GM19043 (cell line): Measurements from ENCODE around the gene DCLK2.

ENCODE experiments used
- ATAC-seq: cut with Tn5 transposase; IDR thresholded peaks from one replicate; pipeline ENCODE4 v1.9.1; 2021; ENCODE audit warnings: low read depth; ENCODE audit not compliant: unreplicated experiment

The DCLK2 gene

DNA sequence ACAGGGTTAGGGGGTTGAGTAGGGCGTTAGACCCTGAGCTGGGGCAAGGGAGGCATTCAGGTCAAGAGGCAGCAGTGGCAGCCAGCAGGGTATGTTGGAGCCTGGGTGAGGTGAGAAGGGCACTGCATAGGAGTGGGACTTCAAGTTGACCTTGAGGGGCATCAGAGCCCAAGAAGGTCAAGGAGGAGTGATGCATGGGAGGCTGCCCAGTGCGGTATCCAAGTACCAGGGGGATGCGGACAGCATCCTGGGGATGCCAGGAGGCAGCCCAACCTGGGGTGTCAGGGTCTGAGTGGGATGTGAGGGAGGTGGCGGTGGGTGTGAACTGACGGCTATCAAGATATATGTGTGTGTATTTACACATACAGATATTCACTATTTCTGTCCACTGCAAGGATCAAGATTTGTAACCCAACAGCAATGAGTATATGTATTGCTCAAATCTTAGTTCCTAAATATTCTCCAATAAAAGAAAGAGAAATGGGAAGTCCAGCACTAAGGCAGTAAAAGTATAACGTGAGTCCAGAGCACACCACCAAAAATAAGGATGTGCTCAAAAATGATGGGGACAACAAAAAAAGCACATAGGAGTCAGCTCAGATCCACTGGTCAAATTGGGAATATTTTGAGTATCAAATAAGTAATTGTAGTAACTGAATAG lies 9.8 kb upstream of the DCLK2 start:
- no peak for ATAC-seq

DNA sequence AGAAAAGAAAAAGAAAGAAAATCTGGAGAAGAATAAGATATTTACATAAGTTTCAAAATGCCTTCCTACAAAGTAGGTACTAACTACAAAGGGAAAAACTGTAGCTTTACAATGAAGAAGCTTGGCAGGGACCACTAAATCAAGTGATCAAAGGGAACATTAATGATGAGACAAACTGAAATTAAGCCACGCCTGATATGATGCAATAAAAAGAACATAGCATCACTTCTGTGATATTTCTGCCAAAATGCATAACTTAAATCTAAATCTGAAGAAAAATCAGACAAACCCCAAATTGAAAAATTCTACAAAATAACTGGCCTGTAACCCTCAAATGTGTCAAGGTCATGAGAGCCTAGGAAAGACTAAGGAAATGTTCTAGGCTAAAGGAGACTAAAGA lies 8.9 kb upstream of the DCLK2 start:
- no peak for ATAC-seq

DNA sequence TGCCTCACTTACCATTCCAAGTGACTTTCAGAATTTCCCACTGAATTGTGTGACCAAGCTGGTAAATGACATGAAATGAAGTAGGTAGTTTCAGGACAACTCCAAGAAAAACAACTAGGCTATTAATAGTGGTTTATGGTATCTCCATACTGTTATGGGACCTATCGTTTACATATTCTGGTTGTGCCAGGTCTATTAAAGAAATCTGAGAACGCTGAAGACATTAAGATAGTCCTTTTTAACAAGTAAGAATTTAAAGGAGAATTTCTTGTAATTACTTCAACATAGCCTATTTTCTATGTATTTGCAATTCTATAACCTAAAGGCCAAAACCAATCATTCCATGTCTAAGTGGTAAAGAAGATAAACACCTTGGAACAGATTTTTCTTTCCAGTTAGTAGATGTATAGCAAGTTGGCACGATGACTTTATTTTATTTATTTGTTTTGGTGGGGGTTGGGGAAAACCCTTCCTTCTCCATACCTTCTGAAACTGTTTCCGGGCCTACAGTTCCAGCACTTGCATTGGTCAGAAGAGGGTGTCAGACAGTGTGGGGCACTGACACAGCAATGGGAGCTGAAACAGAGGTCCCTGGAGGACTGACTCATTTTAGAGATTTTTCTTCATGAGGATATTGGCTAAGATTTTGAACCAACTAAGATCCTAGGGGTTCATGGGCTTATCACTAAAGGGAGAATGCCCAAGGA lies 7.6 kb upstream of the DCLK2 start:
- ATAC-seq = no peak

DNA sequence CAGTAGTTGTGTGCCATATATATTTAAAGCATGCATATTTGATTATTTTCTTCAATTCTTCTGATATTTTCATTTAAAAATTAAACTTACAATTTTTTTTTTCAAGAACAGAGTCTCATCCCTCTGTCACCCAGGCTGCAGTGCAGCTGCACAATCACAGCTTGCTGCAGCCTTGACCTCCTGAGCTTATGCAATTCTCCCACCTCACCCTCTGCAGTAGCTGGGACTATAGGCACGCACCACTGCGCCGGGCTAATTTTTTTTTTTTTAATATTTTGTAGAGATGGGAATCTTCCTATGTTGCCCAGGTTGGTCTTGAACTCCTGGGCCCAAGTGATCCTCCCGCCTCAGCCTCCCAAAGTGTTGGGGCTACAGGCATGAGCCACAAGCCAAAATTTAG lies 5.8 kb upstream of the DCLK2 start:
- no peak for ATAC-seq

DNA sequence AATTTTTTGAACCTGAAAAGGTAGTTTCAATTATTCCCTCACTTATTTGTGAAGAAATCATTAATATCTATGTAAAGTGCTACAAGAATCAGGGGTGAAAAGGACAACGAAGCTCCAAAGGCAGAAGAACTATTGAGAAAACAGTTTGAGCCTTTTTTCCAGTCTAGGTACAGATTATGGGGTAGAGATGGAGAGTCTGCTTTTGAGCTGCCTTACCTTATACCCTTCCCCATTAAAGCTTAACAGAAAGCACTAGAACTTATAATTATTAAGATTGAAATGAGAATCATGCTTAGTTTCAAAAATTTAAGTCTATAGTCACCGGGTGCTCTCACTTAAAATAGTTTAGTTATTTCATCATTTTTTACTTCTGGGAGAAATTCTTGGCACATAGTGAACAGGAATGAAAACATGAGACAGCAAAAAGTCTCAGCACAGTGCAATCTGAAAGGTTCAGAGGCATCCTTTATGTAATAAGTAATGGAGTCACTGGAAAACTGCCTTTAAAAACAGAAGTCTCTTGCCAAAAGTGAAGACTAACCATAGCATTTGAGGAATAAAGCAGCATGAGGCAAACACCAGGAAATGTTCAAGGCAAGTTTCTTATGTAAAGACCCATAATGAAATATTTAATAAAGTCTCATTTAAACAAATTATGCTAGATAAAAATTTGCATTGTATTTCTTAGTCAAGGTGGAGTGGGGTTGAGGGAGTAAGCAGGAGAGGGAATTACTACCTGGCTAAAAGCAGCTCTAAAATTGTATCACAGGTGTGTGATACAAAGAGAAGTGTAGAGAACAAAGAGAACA lies 5.1 kb upstream of the DCLK2 start:
- no peak for ATAC-seq

- no peak for ATAC-seq
Measured at GRCh38 chr4:150074064-150074463, 4.2 kb upstream of the DCLK2 start.

DNA sequence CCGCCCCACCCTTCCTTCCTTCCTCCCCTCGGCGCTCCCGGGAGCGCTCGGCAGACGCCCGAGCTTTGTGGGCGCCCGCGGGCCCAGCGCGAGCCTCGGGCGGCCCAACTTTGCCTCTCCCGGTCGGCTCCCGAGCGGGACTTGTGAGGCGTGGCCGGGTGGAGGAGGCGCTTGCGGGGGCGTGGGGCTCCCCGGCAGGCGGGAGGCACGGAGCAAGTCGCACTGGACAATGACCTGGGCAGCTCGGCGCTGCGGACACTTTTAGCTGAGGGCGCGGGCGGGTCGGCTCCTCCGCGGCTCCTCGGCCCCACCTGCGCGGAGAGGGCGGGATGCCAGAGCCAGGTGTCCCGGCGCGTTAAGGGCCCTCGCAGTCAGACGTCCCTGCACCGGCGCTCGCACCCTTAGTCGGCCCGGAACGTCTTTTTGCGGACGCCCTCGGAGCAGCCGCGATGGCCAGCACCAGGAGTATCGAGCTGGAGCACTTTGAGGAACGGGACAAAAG lies 385 bp downstream of the DCLK2 start:
- peak; percentile 6 for ATAC-seq

GRCh38 chr4:150079081-150079581 lies 886 bp downstream of the DCLK2 start:
- ATAC-seq = peak; percentile 38

DNA sequence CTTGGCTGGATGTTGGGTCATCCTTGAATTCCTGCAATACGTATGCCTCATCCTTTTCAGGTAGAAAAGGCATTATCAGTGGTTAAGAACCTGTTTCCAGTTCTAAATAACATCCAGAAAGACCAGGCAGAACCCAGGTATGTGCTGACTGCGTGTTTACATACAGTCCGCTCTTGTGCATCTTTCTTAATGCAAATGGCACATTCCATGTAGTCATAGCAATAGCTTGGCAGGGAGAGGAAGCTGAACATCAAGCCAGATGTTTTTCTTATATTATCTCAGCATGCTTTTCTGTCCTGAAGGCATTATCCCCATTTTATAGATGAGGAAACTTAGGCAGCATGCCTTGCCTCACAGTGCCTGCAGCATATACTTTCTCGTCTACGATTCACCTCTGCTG lies 2.1 kb downstream of the DCLK2 start:
- no peak for ATAC-seq

- no peak for ATAC-seq
Measured at GRCh38 chr4:150080875-150081274, 2.6 kb downstream of the DCLK2 start.

DNA sequence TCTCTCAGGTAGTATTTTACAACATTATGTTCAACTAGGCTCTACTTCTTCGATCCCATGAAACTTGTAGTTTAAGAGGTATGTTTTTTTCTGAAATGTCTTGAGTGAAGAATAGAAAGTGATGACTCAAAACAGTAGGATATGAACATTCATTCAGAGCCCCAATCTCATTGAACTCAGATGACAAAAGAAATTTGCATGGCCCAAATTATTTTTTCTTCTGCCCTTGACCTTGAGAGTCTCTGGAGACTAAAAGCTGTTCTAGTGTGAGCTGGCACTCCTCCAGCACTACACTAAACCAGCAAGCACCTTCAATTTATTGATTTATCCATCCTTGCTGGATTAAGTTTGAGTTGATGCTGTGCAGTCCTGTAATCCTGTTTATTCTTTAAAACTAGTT lies 4.0 kb downstream of the DCLK2 start:
- ATAC-seq = peak; percentile 77

GRCh38 chr4:150087006-150087405 lies 8.8 kb downstream of the DCLK2 start:
- ATAC-seq = no peak

DNA sequence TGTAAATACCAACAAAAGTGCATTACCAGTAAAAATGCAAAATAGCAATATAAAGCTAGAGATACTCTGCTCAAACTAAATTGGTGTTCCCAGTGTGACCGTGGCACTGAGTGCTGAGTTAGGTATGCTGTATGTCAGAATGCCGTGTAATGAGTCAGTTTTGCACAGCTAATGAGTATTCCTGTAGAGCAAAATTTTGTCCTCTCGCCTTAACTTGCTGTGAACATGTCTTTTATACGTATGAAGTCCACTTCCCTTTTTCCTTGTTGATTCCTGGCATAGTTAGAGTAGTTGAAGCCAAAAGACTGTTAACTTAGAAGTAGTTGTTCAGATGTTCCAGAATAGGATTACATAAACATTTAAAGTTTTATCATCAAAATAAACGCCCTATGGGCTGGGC lies 11.5 kb downstream of the DCLK2 start:
- ATAC-seq = no peak

GRCh38 chr4:150090836-150091235 lies 12.6 kb downstream of the DCLK2 start:
- ATAC-seq = no peak

DNA sequence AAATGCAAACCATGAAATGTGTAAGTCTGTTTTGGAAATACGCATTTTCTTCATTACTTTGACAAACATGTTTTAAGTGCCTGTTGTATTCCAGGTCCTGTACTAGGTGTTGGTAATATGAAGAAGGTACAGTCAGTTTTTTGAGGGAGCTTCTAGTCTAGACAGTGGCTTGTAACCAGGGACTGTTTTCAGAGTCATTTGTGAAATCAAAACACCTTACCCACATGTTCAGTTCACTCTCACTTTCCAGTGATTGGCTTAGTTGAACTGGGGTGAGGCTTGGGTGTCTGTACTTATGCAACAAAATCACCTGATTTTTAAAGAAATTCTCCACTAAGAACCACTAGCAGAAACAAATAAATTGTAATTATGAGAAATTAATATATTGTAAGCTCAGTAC lies 16.4 kb downstream of the DCLK2 start:
- ATAC-seq = no peak

- ATAC-seq = no peak
Measured at GRCh38 chr4:150096625-150097024, 18.4 kb downstream of the DCLK2 start.

DNA sequence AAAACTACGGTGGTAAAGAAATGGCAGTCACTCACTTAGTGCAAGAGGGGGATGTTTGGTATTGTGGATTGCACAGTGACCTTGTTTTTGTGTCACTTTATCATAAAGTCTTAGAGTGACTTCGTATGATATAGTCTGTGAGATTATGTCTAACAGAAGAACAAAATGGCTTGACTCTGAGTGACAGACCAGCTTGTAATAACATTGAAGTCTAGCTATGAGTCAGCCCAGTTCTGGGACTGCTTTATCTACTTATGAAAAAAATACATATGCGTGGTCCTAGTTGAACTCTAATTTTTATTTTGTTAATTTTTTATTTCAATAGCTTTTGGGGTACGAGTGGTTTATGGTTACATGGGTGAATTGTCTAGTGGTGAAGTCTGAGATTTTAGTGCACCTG lies 20.0 kb downstream of the DCLK2 start:
- no peak for ATAC-seq

DNA sequence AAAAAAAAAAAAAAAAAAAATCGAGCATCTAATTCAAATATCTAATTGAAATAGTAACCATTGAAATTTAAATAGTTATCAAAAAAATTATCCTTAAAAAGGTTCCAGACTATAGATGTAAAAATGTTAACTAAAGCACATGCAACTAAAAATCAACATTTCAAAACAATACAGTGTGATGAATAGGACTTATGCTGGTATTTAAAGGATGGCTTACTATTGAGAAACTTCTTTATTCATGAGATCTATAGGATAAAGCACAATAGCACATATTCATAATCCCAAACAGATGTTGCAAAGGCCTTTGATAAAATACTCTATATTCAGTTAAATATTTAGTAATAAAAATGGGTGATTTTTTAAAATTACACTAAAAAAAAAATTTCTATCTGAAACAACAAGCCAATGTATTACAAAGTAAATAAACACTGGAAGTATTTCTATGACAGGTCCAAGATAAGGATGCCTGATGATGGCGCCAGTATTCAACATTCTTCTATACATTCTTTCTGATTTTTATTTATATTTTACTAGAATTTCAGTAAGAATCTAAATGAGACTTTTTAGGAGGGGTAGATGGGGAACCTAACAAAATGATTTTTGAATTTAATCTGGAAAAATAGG lies 26.3 kb downstream of the DCLK2 start:
- ATAC-seq = no peak

GRCh38 chr4:150106886-150107285 lies 28.6 kb downstream of the DCLK2 start:
- ATAC-seq = no peak

DNA sequence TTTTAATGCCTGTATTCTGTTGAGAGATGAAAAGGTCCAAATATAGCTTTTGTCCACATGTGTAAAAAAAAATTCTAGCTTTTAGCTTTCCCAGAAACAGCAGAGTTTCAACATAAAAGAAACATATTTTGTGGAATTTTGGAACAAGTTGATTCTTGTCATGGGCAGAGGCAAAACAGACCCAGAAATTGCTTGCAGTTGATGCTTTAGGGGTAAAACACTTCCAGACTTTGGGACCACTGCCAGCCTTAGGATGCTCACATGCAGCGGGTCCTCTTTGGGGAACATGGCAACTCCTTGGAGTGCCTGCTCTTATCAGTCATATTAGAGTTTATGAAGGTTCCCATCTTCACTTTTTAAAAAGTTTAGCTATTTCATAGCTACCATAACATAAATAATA lies 30.4 kb downstream of the DCLK2 start:
- ATAC-seq = no peak

DNA sequence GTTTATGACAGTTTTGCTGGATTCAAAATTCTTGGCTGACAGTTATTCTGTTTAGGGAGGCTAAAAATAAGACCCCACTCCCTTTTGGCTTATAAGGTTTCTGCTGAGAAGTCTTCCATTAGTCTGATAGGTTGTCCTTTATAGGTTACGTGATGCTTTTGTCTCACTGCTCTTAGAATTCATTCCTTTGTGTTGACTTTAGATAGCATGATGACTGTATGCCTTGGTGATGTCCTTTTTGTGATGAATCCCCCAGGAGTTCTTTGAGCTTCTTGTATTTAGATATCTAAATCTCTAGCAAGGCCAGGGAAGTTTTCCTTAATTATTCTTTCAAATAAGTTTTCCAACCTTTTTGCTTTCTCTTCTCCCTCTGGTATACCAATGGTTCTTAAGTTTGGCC lies 36.4 kb downstream of the DCLK2 start:
- ATAC-seq = no peak
